Stomach (tissue), 9 donors: ENCODE results near the gene CELF5. TPM values are rescaled to one million over a fixed set of nuclear protein-coding genes. Genes with fewer than 3 reads are reported as not detected.

Experiments used
- DNase-seq, 2 donors: peaks; one replicate each; pipeline versions ENCODE4 v3.0.0 to v3.0.0-alpha.2; 2013 to 2019
- H3K27ac ChIP-seq, 5 donors: fragments of 200-600 bp in 4 of 5; sonication (generic) in 4 of 5; one replicate each; pipeline ENCODE4 v1.5.1; 2013 to 2019; ENCODE audit warnings: mild to moderate bottlenecking in 1 of 5, moderate library complexity in 1 of 5
- H3K27me3 ChIP-seq, 3 donors: fragments of 200-600 bp; sonication (generic); one replicate each; pipeline ENCODE4 v1.5.1; 2017 to 2019; ENCODE audit warnings: mixed run types in 1 of 3
- H3K36me3 ChIP-seq, 4 donors: fragments of 200-600 bp; sonication (generic); 1 replicate in 3 of 4; 2 replicates in 1 of 4; pipeline ENCODE4 v1.5.1; 2016 to 2019
- H3K4me1 ChIP-seq, 4 donors: fragments of 200-600 bp; sonication (generic); one replicate each; pipeline ENCODE4 v1.5.1; 2016 to 2019
- H3K4me3 ChIP-seq, 4 donors: fragments of 200-600 bp; sonication (generic) in 3 of 4; one replicate each; pipeline ENCODE4 v1.5.1; 2016 to 2019; ENCODE audit warnings: mild to moderate bottlenecking in 1 of 4
- H3K9me3 ChIP-seq, 4 donors: fragments of 200-600 bp; sonication (generic); one replicate each; pipeline ENCODE4 v1.5.1; 2016 to 2019
- CTCF ChIP-seq, 7 experiments: fragments of 450-650 bp in 4 of 7; fragments of 200-600 bp in 3 of 7; sonication (generic) in 3 of 7; IDR thresholded peaks; one replicate each; pipeline ENCODE4 v1.5.1; 2016 to 2019; ENCODE audit warnings: antibody characterized with exemption in 7 of 7, control low read depth in 2 of 7, mild to moderate bottlenecking in 1 of 7
- EP300 ChIP-seq: sonication (generic); formaldehyde crosslinking; IDR thresholded peaks from one replicate; pipeline ENCODE4 v1.6.1; 2017; ENCODE audit warnings: antibody characterized with exemption
- POLR2A ChIP-seq, 4 donors: fragments of 450-650 bp; IDR thresholded peaks; one replicate each; pipeline ENCODE4 v1.6.1; 2016; ENCODE audit warnings: antibody characterized with exemption in 4 of 4, control low read depth in 2 of 4, mild to moderate bottlenecking in 1 of 4, moderate library complexity in 1 of 4
- POLR2AphosphoS5 ChIP-seq, 3 donors: sonication (generic); formaldehyde crosslinking; IDR thresholded peaks; one replicate each; pipeline ENCODE4 v1.6.1; 2016; ENCODE audit warnings: antibody characterized with exemption in 3 of 3
- WGBS, 5 donors: extraction: QIAGEN DNeasy Blood & Tissue Kit in 3 of 5; methylation state at CpG; one replicate each; pipeline versions ENCODE4 v1.1.5 to v1.1.7; 2013 to 2018; 5-methylcytosine and 5-hydroxymethylcytosine counted together
- intact Hi-C: fragments of 100-400 bp; cut with DNase I; formaldehyde crosslinking; loops from one replicate; pipeline ENCODE4 v1.15.1; 2023; ENCODE audit warnings: low total_unique reads
- polyA plus RNA-seq, 3 donors: library from polyadenylated mRNA; stranded (reverse); fragments of 200-250 nt; gene quantifications; one replicate each; pipeline ENCODE4 v1.2.3, GENCODE V29; 2013
- total RNA-seq, 5 donors: library from RNA; depleted of rRNA; stranded (reverse); fragments of >200 nt; gene quantifications; one replicate each; pipeline versions ENCODE4 v1.1.0 to v1.2.3, GENCODE V29; 2014 to 2016
- donor health status: healthy with polysubstance abuse.
- donor health status: Bipolar disorder and iron deficiency.
- donor health status: healthy.

The CELF5 gene
- total and polyA plus RNA-seq, 8 donors, result 0.18 TPM; not detected in 6

GRCh38 chr19:3276341-3276799, 51.9 kb downstream of the CELF5 start:
- H3K36me3 ChIP-seq, result peaks cover 0 to 5% (median 0%) of the 10 kb centered on the region in 4 donors
- no peak overlapping the region for H3K27ac ChIP-seq
- TF ChIP-seq EP300 (no peak), CTCF (IDR thresholded peaks at IDR 0.05) (no peak), POLR2AphosphoS5 (IDR thresholded peaks at IDR 0.05) (no peak), POLR2A (IDR thresholded peaks at IDR 0.05) (no peak)
- intact Hi-C loops, result no loop called here
- peak; percentile 34 to 82 for DNase-seq
- H3K27me3 ChIP-seq, result peaks cover 0 to 97% (median 51%) of the 10 kb centered on the region in 3 donors
- peak overlapping the region; percentile 1 to 53 (median 40) for H3K4me3 ChIP-seq
- 0 to 3% (median 3%) methylated on average over 8 to 11 of the region's 11 CpGs for whole genome bisulfite sequencing, 5 donors
- H3K4me1 ChIP-seq, result peaks cover 8 to 19% (median 15%) of the 10 kb centered on the region in 4 donors
- peaks cover 0 to 15% (median 14%) of the 10 kb centered on the region in 4 donors for H3K9me3 ChIP-seq

- peaks cover 0 to 12% (median 11%) of the 10 kb centered on the region in 4 donors for H3K9me3 ChIP-seq
- no peak overlapping the region for H3K27ac ChIP-seq
- TF ChIP-seq POLR2AphosphoS5 (IDR thresholded peaks at IDR 0.05), result no peak
- TF ChIP-seq EP300, result no peak
- TF ChIP-seq POLR2A (IDR thresholded peaks at IDR 0.05), result no peak
- no peak for TF ChIP-seq CTCF (IDR thresholded peaks at IDR 0.05)
- H3K27me3 ChIP-seq, result peaks cover 2 to 97% (median 52%) of the 10 kb centered on the region in 3 donors
- no peak overlapping the region for H3K4me3 ChIP-seq
- 53 to 61% (median 58%) methylated on average over 5 of the region's 5 CpGs for WGBS, 5 donors
- peaks cover 0 to 5% (median 0%) of the 10 kb centered on the region in 4 donors for H3K36me3 ChIP-seq
- no peak for DNase-seq
- peaks cover 8 to 19% (median 15%) of the 10 kb centered on the region in 4 donors for H3K4me1 ChIP-seq
- intact Hi-C loops, result no loop called here
These were observed 53.2 kb downstream of the CELF5 start for GRCh38 chr19:3277649-3278048.

GRCh38 chr19:3278294-3278693, 53.8 kb downstream of the CELF5 start:
- Histone ChIP-seq H3K36me3 (no peaks in the 10 kb centered on the region), H3K4me3 (no peak overlapping the region), H3K27ac (no peak overlapping the region), H3K27me3 (peaks cover 5 to 97% (median 48%) of the 10 kb centered on the region in 3 donors), H3K9me3 (peaks cover 0 to 6% (median 4%) of the 10 kb centered on the region in 4 donors), H3K4me1 (peaks cover 8 to 19% (median 15%) of the 10 kb centered on the region in 4 donors)
- 80 to 91% (median 91%) methylated on average over 11 of the region's 11 CpGs for WGBS, 5 donors
- intact Hi-C loops, result no loop called here
- no peak for TF ChIP-seq POLR2AphosphoS5 (IDR thresholded peaks at IDR 0.05)
- no peak for TF ChIP-seq EP300
- TF ChIP-seq POLR2A (IDR thresholded peaks at IDR 0.05), result no peak
- no peak for TF ChIP-seq CTCF (IDR thresholded peaks at IDR 0.05)
- no peak for DNase-seq

GRCh38 chr19:3278749-3279148, 54.3 kb downstream of the CELF5 start:
- TF ChIP-seq CTCF (IDR thresholded peaks at IDR 0.05) (no peak), POLR2AphosphoS5 (IDR thresholded peaks at IDR 0.05) (no peak), EP300 (no peak), POLR2A (IDR thresholded peaks at IDR 0.05) (no peak)
- peaks cover 5 to 97% (median 44%) of the 10 kb centered on the region in 3 donors for H3K27me3 ChIP-seq
- no peak overlapping the region for H3K4me3 ChIP-seq
- peaks cover 0 to 1% (median under 1%) of the 10 kb centered on the region in 4 donors for H3K9me3 ChIP-seq
- whole genome bisulfite sequencing, 5 donors, result 72 to 85% (median 79%) methylated on average over 5 of the region's 5 CpGs
- DNase-seq, result no peak
- H3K4me1 ChIP-seq, result peaks cover 8 to 19% (median 15%) of the 10 kb centered on the region in 4 donors
- H3K36me3 ChIP-seq, result no peaks in the 10 kb centered on the region
- no peak overlapping the region for H3K27ac ChIP-seq
- intact Hi-C loops, result no loop called here
